SK-N-SH (cell line): ENCODE data around the gene ARHGAP31. TPM values are rescaled to one million over a fixed set of nuclear protein-coding genes. Genes with fewer than 3 reads are reported as not detected.

Experiments used
- CTCF ChIA-PET: fragments of 300-600, 350-600 bp; formaldehyde crosslinking; extraction: SDS; loops from one replicate; lab custom pipeline; 2021; lab: Yijun Ruan, JAX
- POLR2A ChIA-PET: fragments of 350-600 bp; sonication (Branson Sonifier 250); formaldehyde crosslinking; extraction: SDS; loops from one replicate; lab custom pipeline; 2020; ENCODE audit warnings: antibody characterized with exemption, inconsistent platforms; lab: Yijun Ruan, JAX
- DNase-seq: peaks from one replicate; pipeline ENCODE4 v3.0.0; 2012
- H2AFZ ChIP-seq: fragments of 200-600 bp; sonication (generic); 2 replicates; pipeline ENCODE4 v1.8.1; 2016; ENCODE audit warnings: antibody characterized with exemption, mild to moderate bottlenecking, low read depth
- H3F3A ChIP-seq: fragments of 200-600 bp; sonication (generic); replicated peaks from 2 replicates; pipeline ENCODE3; 2016; ENCODE audit warnings: antibody characterized with exemption, mild to moderate bottlenecking; ENCODE audit not compliant: insufficient read depth
- H3K27ac ChIP-seq, 2 experiments: fragments of 200-500 bp in 1 of 2; fragments of 200-600 bp in 1 of 2; sonication (Bioruptor generic) in 1 of 2; sonication (generic), shearing (Covaris generic) in 1 of 2; 2 replicates each; pipeline versions ENCODE4 v1.5.1 to v1.6.1; 2014 to 2016; ENCODE audit warnings: low read depth in 2 of 2, inconsistent platforms in 1 of 2, low read length in 1 of 2, mild to moderate bottlenecking in 1 of 2, mixed read lengths in 1 of 2
- H3K27me3 ChIP-seq: fragments of 200-600 bp; sonication (generic), shearing (Covaris generic); 2 replicates; pipeline ENCODE4 v1.6.1; 2016; ENCODE audit warnings: mixed run types; ENCODE audit not compliant: insufficient read depth
- H3K36me3 ChIP-seq, 2 experiments: fragments of 200-500 bp in 1 of 2; fragments of 200-600 bp in 1 of 2; sonication (Bioruptor generic) in 1 of 2; sonication (generic) in 1 of 2; replicated peaks in 1 of 2; 2 replicates each; pipeline versions ENCODE3 to v1.5.1; 2014 to 2016; ENCODE audit warnings: low read length in 1 of 2, mild to moderate bottlenecking in 1 of 2; ENCODE audit not compliant: insufficient read depth in 2 of 2, control insufficient read depth in 1 of 2
- H3K4me1 ChIP-seq, 2 experiments: fragments of 200-500 bp in 1 of 2; fragments of 200-600 bp in 1 of 2; sonication (Bioruptor generic) in 1 of 2; sonication (generic), shearing (Covaris generic) in 1 of 2; 2 replicates each; pipeline versions ENCODE4 v1.5.1 to v1.6.1; 2014 to 2016; ENCODE audit warnings: low read depth in 1 of 2, low read length in 1 of 2, mixed run types in 1 of 2; ENCODE audit not compliant: insufficient read depth in 2 of 2, control insufficient read depth in 1 of 2
- H3K4me2 ChIP-seq: fragments of 200-600 bp; sonication (generic), shearing (Covaris generic); 2 replicates; pipeline ENCODE4 v1.6.1; 2017; ENCODE audit warnings: mixed run types
- H3K4me3 ChIP-seq, 2 experiments: fragments of 200-500 bp in 1 of 2; fragments of 200-600 bp in 1 of 2; sonication (Bioruptor generic) in 1 of 2; sonication (generic), shearing (Covaris generic) in 1 of 2; 2 replicates each; pipeline versions ENCODE4 v1.5.1 to v1.8.1; 2014 to 2016; ENCODE audit warnings: low read depth in 2 of 2, inconsistent platforms in 1 of 2, low read length in 1 of 2, mild to moderate bottlenecking in 1 of 2, mixed read lengths in 1 of 2, moderate library complexity in 1 of 2
- H3K79me2 ChIP-seq: fragments of 200-600 bp; sonication (generic); 2 replicates; pipeline ENCODE4 v1.8.1; 2017; ENCODE audit warnings: mild to moderate bottlenecking; ENCODE audit not compliant: insufficient read depth
- H3K9ac ChIP-seq: fragments of 200-600 bp; sonication (generic); 2 replicates; pipeline ENCODE4 v1.6.1; 2017; ENCODE audit warnings: mixed run types
- H3K9me2 ChIP-seq: fragments of 200-600 bp; sonication (generic); 2 replicates; pipeline ENCODE4 v1.6.1; 2017; ENCODE audit warnings: mixed run types
- H3K9me3 ChIP-seq: fragments of 200-600 bp; sonication (generic); 2 replicates; pipeline ENCODE4 v1.6.1; 2017; ENCODE audit warnings: mixed run types, mild to moderate bottlenecking, moderate library complexity
- H4K20me1 ChIP-seq: fragments of 200-600 bp; sonication (generic); 2 replicates; pipeline ENCODE4 v1.6.1; 2017; ENCODE audit warnings: mild to moderate bottlenecking, mixed run types; ENCODE audit not compliant: insufficient read depth
- CHD2 ChIP-seq: fragments of 150-350 bp; IDR thresholded peaks from 2 replicates; pipeline ENCODE4 v1.6.1; 2018; ENCODE audit warnings: low read length; ENCODE audit not compliant: partially characterized antibody
- ELF1 ChIP-seq: IDR thresholded peaks from 2 replicates; pipeline ENCODE4 v1.4.0; 2012
- EP300 ChIP-seq, 2 experiments: IDR thresholded peaks; 2 replicates each; pipeline versions ENCODE4 v1.4.0 to v1.6.1; 2012; ENCODE audit warnings: borderline replicate concordance in 1 of 2, low read depth in 1 of 2, low read length in 1 of 2
- EZH2phosphoT487 ChIP-seq: fragments of 200-600 bp; sonication (generic); IDR thresholded peaks from 2 replicates; pipeline ENCODE4 v1.6.1; 2017; ENCODE audit warnings: low read depth, mixed run types, mild to moderate bottlenecking, antibody characterized with exemption, moderate library complexity, borderline replicate concordance
- FOSL2 ChIP-seq: IDR thresholded peaks from 2 replicates; pipeline ENCODE4 v1.4.0; 2012; ENCODE audit warnings: low read depth, mild to moderate bottlenecking, moderate library complexity, borderline replicate concordance
- FOXM1 ChIP-seq: IDR thresholded peaks from 2 replicates; pipeline ENCODE4 v1.4.0; 2012; ENCODE audit warnings: low read depth, mild to moderate bottlenecking
- GATA2 ChIP-seq: sonication (generic); formaldehyde crosslinking; IDR thresholded peaks from 2 replicates; pipeline ENCODE4 v1.5.0; 2020; ENCODE audit warnings: mild to moderate bottlenecking, missing genetic modification reagents
- IRF3 ChIP-seq: fragments of 150-350 bp; IDR thresholded peaks from 2 replicates; pipeline ENCODE4 v1.6.1; 2016; ENCODE audit warnings: mild to moderate bottlenecking, low read depth, low read length
- JUND ChIP-seq: IDR thresholded peaks from 2 replicates; pipeline ENCODE4 v1.4.0; 2012
- MXI1 ChIP-seq: IDR thresholded peaks from 2 replicates; pipeline ENCODE4 v1.6.1; 2012; ENCODE audit warnings: mild to moderate bottlenecking, low read depth, low read length, improper control_type of control experiment
- NFIC ChIP-seq: IDR thresholded peaks from 2 replicates; pipeline ENCODE4 v1.4.0; 2012; ENCODE audit warnings: borderline replicate concordance
- NRF1 ChIP-seq: IDR thresholded peaks from 2 replicates; pipeline ENCODE4 v1.6.1; 2012; ENCODE audit warnings: low read depth, mild to moderate bottlenecking, low read length
- PBX3 ChIP-seq: IDR thresholded peaks from 2 replicates; pipeline ENCODE4; 2012
- RAD21 ChIP-seq: IDR thresholded peaks from 2 replicates; pipeline ENCODE4 v1.6.1; 2012; ENCODE audit warnings: mild to moderate bottlenecking, low read length
- RCOR1 ChIP-seq: fragments of 150-350 bp; IDR thresholded peaks from 2 replicates; pipeline ENCODE4 v1.6.1; 2017; ENCODE audit warnings: antibody characterized with exemption, low read length
- RXRA ChIP-seq: IDR thresholded peaks from 2 replicates; pipeline ENCODE4 v1.4.0; 2012; ENCODE audit warnings: low read depth, mild to moderate bottlenecking, borderline replicate concordance
- SIN3A ChIP-seq: IDR thresholded peaks from 2 replicates; pipeline ENCODE4 v1.6.1; 2012; ENCODE audit warnings: low read depth, mild to moderate bottlenecking, low read length, moderate library complexity, borderline replicate concordance
- TCF12 ChIP-seq: IDR thresholded peaks from 2 replicates; pipeline ENCODE4 v1.4.0; 2012
- TEAD4 ChIP-seq: IDR thresholded peaks from 2 replicates; pipeline ENCODE4 v1.4.0; 2012; ENCODE audit warnings: mild to moderate bottlenecking, borderline replicate concordance; ENCODE audit not compliant: insufficient read depth
- USF2 ChIP-seq: fragments of 150-350 bp; IDR thresholded peaks from 2 replicates; pipeline ENCODE4 v1.6.1; 2017; ENCODE audit warnings: antibody characterized with exemption, low read length, low read depth, borderline replicate concordance
- YY1 ChIP-seq: IDR thresholded peaks from 2 replicates; pipeline ENCODE4 v1.4.0; 2012; ENCODE audit warnings: low read depth, mild to moderate bottlenecking
- WGBS: methylation state at CpG from one replicate; pipeline ENCODE4 v1.1.6; 2017; ENCODE audit warnings: low lambda C conversion rate; 5-methylcytosine and 5-hydroxymethylcytosine counted together
- polyA plus RNA-seq, 3 experiments: library from polyadenylated mRNA; depleted of rRNA; stranded (reverse); fragments of >200 nt; gene quantifications; 2 replicates each; pipeline ENCODE4 v1.2.3, GENCODE V29; 2012
- TF ChIP-seq, protein P1 (sequence below): fragments of 200-600 bp; sonication (generic); IDR thresholded peaks from 2 replicates; pipeline ENCODE4 v1.6.1; 2017; ENCODE audit warnings: antibody characterized with exemption, mild to moderate bottlenecking, moderate library complexity

Gene ARHGAP31
- polyA plus RNA-seq, 1 of the 3 experiments (the other 2 are of a cell fraction), result 4.4 TPM

- H3K4me1 ChIP-seq, result peaks cover 0 to 19% of the 10 kb centered on the region in 2 experiments; a peak in 2 of 4 replicates
- H3K27ac ChIP-seq, result peak overlapping the region in 1 of 2 experiments; percentile 34; a peak in 1 of 4 replicates
- ChIA-PET POLR2A (interaction anchor here (0.8 kb wide), 1 partner anchor 55 kb away, joined by 4 read pairs; no protein-coding TSS in a partner anchor), CTCF (interaction anchor here (0.7 to 4.6 kb wide), 11 partner anchors 11 to 413 kb away, joined by 3 to 40 read pairs (median 5); partner anchors contain the start of gene B4GALT4)
- H3K27me3 ChIP-seq, result no peaks in the 10 kb centered on the region
- H2AFZ ChIP-seq, result no peak overlapping the region
- no peak for DNase-seq
- no peaks in the 10 kb centered on the region for H4K20me1 ChIP-seq
- TF ChIP-seq TEAD4 (no peak), CHD2 (no peak), YY1 (no peak), ELF1 (no peak), MXI1 (no peak), IRF3 (no peak), RCOR1 (no peak)
- TF ChIP-seq, protein P1, sequence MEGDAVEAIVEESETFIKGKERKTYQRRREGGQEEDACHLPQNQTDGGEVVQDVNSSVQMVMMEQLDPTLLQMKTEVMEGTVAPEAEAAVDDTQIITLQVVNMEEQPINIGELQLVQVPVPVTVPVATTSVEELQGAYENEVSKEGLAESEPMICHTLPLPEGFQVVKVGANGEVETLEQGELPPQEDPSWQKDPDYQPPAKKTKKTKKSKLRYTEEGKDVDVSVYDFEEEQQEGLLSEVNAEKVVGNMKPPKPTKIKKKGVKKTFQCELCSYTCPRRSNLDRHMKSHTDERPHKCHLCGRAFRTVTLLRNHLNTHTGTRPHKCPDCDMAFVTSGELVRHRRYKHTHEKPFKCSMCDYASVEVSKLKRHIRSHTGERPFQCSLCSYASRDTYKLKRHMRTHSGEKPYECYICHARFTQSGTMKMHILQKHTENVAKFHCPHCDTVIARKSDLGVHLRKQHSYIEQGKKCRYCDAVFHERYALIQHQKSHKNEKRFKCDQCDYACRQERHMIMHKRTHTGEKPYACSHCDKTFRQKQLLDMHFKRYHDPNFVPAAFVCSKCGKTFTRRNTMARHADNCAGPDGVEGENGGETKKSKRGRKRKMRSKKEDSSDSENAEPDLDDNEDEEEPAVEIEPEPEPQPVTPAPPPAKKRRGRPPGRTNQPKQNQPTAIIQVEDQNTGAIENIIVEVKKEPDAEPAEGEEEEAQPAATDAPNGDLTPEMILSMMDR, result no peak
- H3K9me3 ChIP-seq, result no peaks in the 10 kb centered on the region
- no peaks in the 10 kb centered on the region for H3K79me2 ChIP-seq
- no peak overlapping the region for H3K4me2 ChIP-seq
- H3K36me3 ChIP-seq, result no peaks in the 10 kb centered on the region
- H3K9ac ChIP-seq, result no peak overlapping the region
- no peak overlapping the region for H3K4me3 ChIP-seq
- no peaks in the 10 kb centered on the region for H3F3A ChIP-seq
- no peaks in the 10 kb centered on the region for H3K9me2 ChIP-seq
- WGBS, result 82% methylated on average over 5 of the region's 5 CpGs
These were observed 17.5 kb upstream of the ARHGAP31 start for GRCh38 chr3:119276680-119277079.

- H3K4me3 ChIP-seq, result no peak overlapping the region
- TF ChIP-seq GATA2 (CRISPR knock-in tag), result no peak
- no peak for TF ChIP-seq TEAD4
- no peak for TF ChIP-seq USF2
- no peak for TF ChIP-seq TCF12
- TF ChIP-seq EZH2phosphoT487, result no peak
- TF ChIP-seq RXRA, result no peak
- no peak for TF ChIP-seq NFIC
- no peak for TF ChIP-seq NRF1
- no peak for TF ChIP-seq JUND
- no peak for TF ChIP-seq FOSL2
- no peak for TF ChIP-seq PBX3
- TF ChIP-seq FOXM1, result no peak
- TF ChIP-seq RAD21, result no peak
- TF ChIP-seq SIN3A, result no peak
- TF ChIP-seq ELF1, result no peak
- no peak for TF ChIP-seq RCOR1
- no peak for TF ChIP-seq EP300 (IDR thresholded peaks at IDR 0.05; ENCODE audit: borderline replicate concordance in 1 of 2, low read depth in 1 of 2, low read length in 1 of 2)
- DNase-seq, result no peak
- H3K27me3 ChIP-seq, result no peaks in the 10 kb centered on the region
- peak overlapping the region in 1 of 2 experiments; percentile 61; a peak in 1 of 4 replicates for H3K27ac ChIP-seq
- H3K9me3 ChIP-seq, result no peaks in the 10 kb centered on the region
- no peaks in the 10 kb centered on the region for H3F3A ChIP-seq
- H3K4me1 ChIP-seq, result peaks cover 0 to 19% of the 10 kb centered on the region in 2 experiments; a peak in 2 of 4 replicates
- no peaks in the 10 kb centered on the region for H3K79me2 ChIP-seq
- no peak overlapping the region for H3K9ac ChIP-seq
- ChIA-PET CTCF (no interaction called here), POLR2A (no interaction called here)
- H2AFZ ChIP-seq, result no peak overlapping the region
- 79% methylated on average over 6 of the region's 6 CpGs for WGBS
- no peaks in the 10 kb centered on the region for H4K20me1 ChIP-seq
- H3K9me2 ChIP-seq, result no peaks in the 10 kb centered on the region
- H3K4me2 ChIP-seq, result no peak overlapping the region
- H3K36me3 ChIP-seq, result no peaks in the 10 kb centered on the region
These were observed 15.1 kb upstream of the ARHGAP31 start for GRCh38 chr3:119279101-119279554.
